AG09309 (cell line): Measurements from ENCODE around the gene HIGD1B.

ENCODE experiments used
- DNase-seq: peaks from one replicate; pipeline ENCODE4 v3.0.0-alpha.2; 2010; ENCODE audit warnings: low read depth
- H3K4me3 ChIP-seq: 2 replicates; pipeline ENCODE4 v1.5.1; 2011; ENCODE audit warnings: mild to moderate bottlenecking, low read depth, low read length, moderate library complexity; ENCODE audit not compliant: control insufficient read depth
- TF ChIP-seq, protein P1 (sequence below): IDR thresholded peaks from 2 replicates; pipeline ENCODE4 v1.5.1; 2011; ENCODE audit warnings: mild to moderate bottlenecking, low read depth, low read length, inconsistent platforms; ENCODE audit not compliant: insufficient read depth, control insufficient read depth; ENCODE audit errors: missing control alignments

Gene HIGD1B

GRCh38 chr17:44847586-44847985 is at the start of gene HIGD1B:
Gene HIGD1B (plus strand): TSS chr17:44847883. CDS start chr17:44848153, 270 bp downstream.
- no peak for DNase-seq
- TF ChIP-seq, protein P1, sequence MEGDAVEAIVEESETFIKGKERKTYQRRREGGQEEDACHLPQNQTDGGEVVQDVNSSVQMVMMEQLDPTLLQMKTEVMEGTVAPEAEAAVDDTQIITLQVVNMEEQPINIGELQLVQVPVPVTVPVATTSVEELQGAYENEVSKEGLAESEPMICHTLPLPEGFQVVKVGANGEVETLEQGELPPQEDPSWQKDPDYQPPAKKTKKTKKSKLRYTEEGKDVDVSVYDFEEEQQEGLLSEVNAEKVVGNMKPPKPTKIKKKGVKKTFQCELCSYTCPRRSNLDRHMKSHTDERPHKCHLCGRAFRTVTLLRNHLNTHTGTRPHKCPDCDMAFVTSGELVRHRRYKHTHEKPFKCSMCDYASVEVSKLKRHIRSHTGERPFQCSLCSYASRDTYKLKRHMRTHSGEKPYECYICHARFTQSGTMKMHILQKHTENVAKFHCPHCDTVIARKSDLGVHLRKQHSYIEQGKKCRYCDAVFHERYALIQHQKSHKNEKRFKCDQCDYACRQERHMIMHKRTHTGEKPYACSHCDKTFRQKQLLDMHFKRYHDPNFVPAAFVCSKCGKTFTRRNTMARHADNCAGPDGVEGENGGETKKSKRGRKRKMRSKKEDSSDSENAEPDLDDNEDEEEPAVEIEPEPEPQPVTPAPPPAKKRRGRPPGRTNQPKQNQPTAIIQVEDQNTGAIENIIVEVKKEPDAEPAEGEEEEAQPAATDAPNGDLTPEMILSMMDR: no peak
- no peak within 1 kb of the TSS for H3K4me3 ChIP-seq

GRCh38 chr17:44798356-44798755 is 49.3 kb upstream of the HIGD1B start:
- DNase-seq: no peak
- H3K4me3 ChIP-seq: no peak overlapping the region
- TF ChIP-seq, protein P1: no peak

DNA sequence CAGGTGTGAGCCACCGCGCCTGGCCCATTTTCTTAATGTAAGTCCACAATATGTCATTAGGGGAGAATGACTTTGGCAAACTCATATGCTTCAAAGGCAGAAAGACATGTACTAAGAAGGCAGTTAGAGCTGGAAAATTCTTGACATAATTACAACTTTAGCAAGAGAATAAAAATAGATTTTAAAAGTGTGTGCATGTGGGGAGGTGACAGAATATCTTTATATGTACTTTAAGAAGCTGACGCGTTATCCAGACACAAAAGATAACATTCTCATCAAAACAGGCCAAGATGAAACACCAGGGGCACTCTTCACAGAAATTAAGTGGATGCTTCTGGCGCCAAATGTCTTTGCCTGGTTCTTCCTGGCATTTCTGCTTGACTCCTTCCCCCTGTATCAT is 45.8 kb upstream of the HIGD1B start:
- no peak for DNase-seq
- H3K4me3 ChIP-seq: no peak overlapping the region
- TF ChIP-seq, protein P1: no peak

DNA sequence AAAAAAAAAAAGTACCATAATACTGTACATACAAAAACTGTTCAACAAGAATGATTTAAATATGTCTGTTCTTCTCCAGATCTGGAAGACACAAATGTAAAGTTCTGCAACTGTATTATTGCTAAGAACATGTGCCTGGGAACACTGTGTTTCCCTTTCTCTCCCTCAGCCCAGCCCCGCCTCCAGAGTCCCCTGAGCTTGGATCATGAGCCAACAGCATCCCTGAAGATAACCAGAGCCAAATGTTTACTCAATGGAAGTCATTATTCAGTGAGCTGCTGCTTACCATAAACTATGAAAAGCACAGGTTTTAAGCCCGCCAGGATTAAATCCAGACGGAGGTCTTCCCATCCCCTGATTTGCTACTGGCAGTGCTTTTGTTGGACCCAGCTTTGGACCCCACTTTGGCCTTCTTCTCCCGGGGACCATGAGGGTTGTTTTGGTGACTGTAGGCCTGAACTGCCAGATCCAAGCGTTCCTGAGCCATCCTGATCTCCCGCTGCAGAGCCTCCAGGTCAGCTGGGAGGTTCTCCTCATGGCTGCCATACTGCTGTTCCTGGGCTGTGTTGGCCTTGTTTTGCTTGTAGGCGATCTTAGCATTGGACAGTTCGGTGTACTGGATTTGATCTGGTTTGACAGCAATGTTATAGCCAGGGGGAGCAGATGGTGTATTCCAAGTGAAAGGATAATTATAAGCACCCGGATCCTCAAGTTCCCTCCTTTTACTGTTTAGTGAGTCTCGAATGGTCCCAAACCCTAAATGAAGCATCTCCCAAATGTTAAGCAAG is 43.2 kb upstream of the HIGD1B start:
- TF ChIP-seq, protein P1: no peak
- no peak for DNase-seq
- no peak overlapping the region for H3K4me3 ChIP-seq

GRCh38 chr17:44807093-44807816 is 40.4 kb upstream of the HIGD1B start:
- DNase-seq: no peak
- TF ChIP-seq, protein P1: no peak
- no peak overlapping the region for H3K4me3 ChIP-seq

GRCh38 chr17:44807817-44808155 is 39.9 kb upstream of the HIGD1B start:
- TF ChIP-seq, protein P1: no peak
- no peak overlapping the region for H3K4me3 ChIP-seq
- no peak for DNase-seq
